Adipocyte (in vitro differentiated cells): Measurements from ENCODE around the gene TRDMT1.

Source experiments
- DNase-seq: peaks from one replicate; pipeline ENCODE4 v3.0.0-alpha.2; 2015; ENCODE audit warnings: low read depth
- H3K27me3 ChIP-seq: replicated peaks from 2 replicates; pipeline ENCODE4 v1.7.0; 2013; ENCODE audit warnings: mild to moderate bottlenecking, low read length, moderate library complexity; ENCODE audit not compliant: control insufficient read depth, insufficient read depth
- H3K36me3 ChIP-seq: 2 replicates; pipeline ENCODE4 v1.7.0; 2013; ENCODE audit warnings: low read length, mild to moderate bottlenecking, moderate library complexity; ENCODE audit not compliant: control insufficient read depth, insufficient read depth, severe bottlenecking
- H3K4me1 ChIP-seq: 2 replicates; pipeline ENCODE4 v1.7.0; 2013; ENCODE audit warnings: mild to moderate bottlenecking, low read length, moderate library complexity; ENCODE audit not compliant: control insufficient read depth, insufficient read depth
- H3K4me3 ChIP-seq: 2 replicates; pipeline ENCODE4 v1.7.0; 2013; ENCODE audit warnings: mild to moderate bottlenecking, low read length, moderate library complexity
- H3K9ac ChIP-seq: 2 replicates; pipeline ENCODE4 v1.7.0; 2013; ENCODE audit warnings: mild to moderate bottlenecking, low read length, moderate library complexity
- H3K9me3 ChIP-seq: 2 replicates; pipeline ENCODE4 v1.7.0; 2013; ENCODE audit warnings: mild to moderate bottlenecking, low read length, moderate library complexity; ENCODE audit not compliant: control insufficient read depth

Gene TRDMT1

GRCh38 chr10:17200912-17201793, at the start of gene TRDMT1:
Gene TRDMT1 (minus strand): TSS chr10:17201672. CDS start chr10:17201634, 38 bp downstream.
- Histone ChIP-seq H3K9ac (peak within 1 kb of the TSS; percentile 95), H3K36me3 (no peaks in the 10 kb centered on the region), H3K4me3 (peak within 1 kb of the TSS; percentile 85), H3K4me1 (peaks cover 38% of the 10 kb centered on the region), H3K27me3 (no peaks in the 10 kb centered on the region), H3K9me3 (no peaks in the 10 kb centered on the region)
- DNase-seq = peak; percentile 96

GRCh38 chr10:17250736-17251135, 49.3 kb upstream of the TRDMT1 start:
- H3K9me3 ChIP-seq = peaks cover 6% of the 10 kb centered on the region
- H3K4me1 ChIP-seq = no peaks in the 10 kb centered on the region
- no peaks in the 10 kb centered on the region for H3K27me3 ChIP-seq
- H3K4me3 ChIP-seq = no peak overlapping the region
- no peak for DNase-seq
- H3K36me3 ChIP-seq = no peaks in the 10 kb centered on the region
- H3K9ac ChIP-seq = no peak overlapping the region

- no peak for DNase-seq
- H3K4me1 ChIP-seq = no peaks in the 10 kb centered on the region
- H3K27me3 ChIP-seq = no peaks in the 10 kb centered on the region
- H3K9ac ChIP-seq = no peak overlapping the region
- no peak overlapping the region for H3K4me3 ChIP-seq
- no peaks in the 10 kb centered on the region for H3K36me3 ChIP-seq
- H3K9me3 ChIP-seq = peaks cover 6% of the 10 kb centered on the region
Measured at GRCh38 chr10:17249820-17250219, 48.3 kb upstream of the TRDMT1 start.

GRCh38 chr10:17248964-17249363, 47.5 kb upstream of the TRDMT1 start:
- Histone ChIP-seq H3K4me3 (no peak overlapping the region), H3K9me3 (peaks cover 6% of the 10 kb centered on the region), H3K4me1 (no peaks in the 10 kb centered on the region), H3K27me3 (no peaks in the 10 kb centered on the region), H3K9ac (no peak overlapping the region), H3K36me3 (no peaks in the 10 kb centered on the region)
- DNase-seq = no peak

- Histone ChIP-seq H3K9ac (no peak overlapping the region), H3K9me3 (peaks cover 6% of the 10 kb centered on the region), H3K27me3 (no peaks in the 10 kb centered on the region), H3K4me1 (no peaks in the 10 kb centered on the region), H3K36me3 (no peaks in the 10 kb centered on the region), H3K4me3 (no peak overlapping the region)
- DNase-seq = no peak
Measured at GRCh38 chr10:17247210-17247609, 45.7 kb upstream of the TRDMT1 start.

GRCh38 chr10:17244700-17245365, 43.4 kb upstream of the TRDMT1 start:
- H3K4me1 ChIP-seq = no peaks in the 10 kb centered on the region
- peak; percentile 41 for DNase-seq
- H3K4me3 ChIP-seq = no peak overlapping the region
- H3K9me3 ChIP-seq = peaks cover 11% of the 10 kb centered on the region
- no peak overlapping the region for H3K9ac ChIP-seq
- H3K27me3 ChIP-seq = no peaks in the 10 kb centered on the region
- no peaks in the 10 kb centered on the region for H3K36me3 ChIP-seq

- Histone ChIP-seq H3K36me3 (peaks cover 14% of the 10 kb centered on the region), H3K4me3 (no peak overlapping the region), H3K9me3 (peaks cover 5% of the 10 kb centered on the region), H3K9ac (no peak overlapping the region), H3K4me1 (peaks cover 15% of the 10 kb centered on the region), H3K27me3 (no peaks in the 10 kb centered on the region)
- no peak for DNase-seq
Measured at GRCh38 chr10:17241611-17242333, 40.3 kb upstream of the TRDMT1 start.

- H3K9ac ChIP-seq = no peak overlapping the region
Measured at GRCh38 chr10:17240616-17241015, 39.1 kb upstream of the TRDMT1 start.

GRCh38 chr10:17240096-17240495, 38.6 kb upstream of the TRDMT1 start:
- Histone ChIP-seq H3K36me3 (peaks cover 30% of the 10 kb centered on the region), H3K27me3 (no peaks in the 10 kb centered on the region), H3K9me3 (peaks cover 5% of the 10 kb centered on the region), H3K4me3 (no peak overlapping the region), H3K4me1 (peaks cover 32% of the 10 kb centered on the region), H3K9ac (no peak overlapping the region)
- DNase-seq = no peak

More at GRCh38 chr10:17240616-17241015, 39.1 kb upstream of the TRDMT1 start:
- H3K36me3 ChIP-seq = peaks cover 25% of the 10 kb centered on the region
- H3K4me1 ChIP-seq = peaks cover 27% of the 10 kb centered on the region
- peak; percentile 17 for DNase-seq
- no peaks in the 10 kb centered on the region for H3K27me3 ChIP-seq
- H3K4me3 ChIP-seq = no peak overlapping the region
- peaks cover 5% of the 10 kb centered on the region for H3K9me3 ChIP-seq

GRCh38 chr10:17239345-17240085, 38.0 kb upstream of the TRDMT1 start:
- Histone ChIP-seq H3K36me3 (peaks cover 36% of the 10 kb centered on the region), H3K4me3 (no peak overlapping the region), H3K27me3 (no peaks in the 10 kb centered on the region), H3K9me3 (peaks cover 5% of the 10 kb centered on the region), H3K4me1 (peaks cover 38% of the 10 kb centered on the region), H3K9ac (no peak overlapping the region)
- DNase-seq = no peak
